Measurements from ENCODE around the gene DNAH10.

The DNAH10 gene

DNA sequence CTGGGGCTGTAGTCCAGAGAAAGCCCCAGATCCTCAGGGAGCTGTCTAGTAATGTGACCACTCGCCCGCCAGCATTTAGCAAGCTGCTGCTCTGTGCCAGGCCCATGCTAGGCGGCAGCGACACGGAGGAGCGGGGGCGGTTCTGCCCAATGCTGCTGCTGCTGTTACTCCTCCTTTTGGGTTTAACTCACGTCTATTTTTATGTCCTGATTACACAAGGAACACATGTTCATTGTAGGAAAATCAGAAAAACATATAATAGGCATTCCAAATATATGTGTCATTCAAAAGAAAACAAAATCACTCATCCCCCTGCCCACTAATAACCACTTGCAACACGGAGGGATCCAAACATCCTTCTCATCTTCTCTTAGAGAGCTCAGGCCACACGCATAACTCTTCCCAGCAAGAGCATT is 180.1 kb downstream of the DNAH10 start:
- Histone ChIP-seq H3K4me3 (ENCODE audit: insufficient read depth, low read length, poor library complexity, severe bottlenecking) (no peak overlapping the region), H3K27me3 (ENCODE audit: low read length) (no peaks in the 10 kb centered on the region), H2AFZ (ENCODE audit: low read depth, low read length, severe bottlenecking) (no peak overlapping the region), H4K20me1 (ENCODE audit: low read depth, low read length) (no peaks in the 10 kb centered on the region), H3K36me3 (ENCODE audit: low read length) (no peaks in the 10 kb centered on the region), H3K9ac (ENCODE audit: low read length) (no peak overlapping the region), H3K4me2 (ENCODE audit: low read depth, low read length, poor library complexity, severe bottlenecking) (no peak overlapping the region), H3K9me3 (ENCODE audit: insufficient read depth, low read length) (no peaks in the 10 kb centered on the region), H3K9me2 (replicated peaks; ENCODE audit: insufficient read depth, low read length) (no peaks in the 10 kb centered on the region), H3K79me2 (ENCODE audit: insufficient read depth, low read length) (no peaks in the 10 kb centered on the region), H3F3A (ENCODE audit: insufficient read depth) (no peaks in the 10 kb centered on the region), H3K27ac (ENCODE audit: low read depth, low read length) (no peak overlapping the region)
- no peak for TF ChIP-seq EZH2phosphoT487 (conservative IDR thresholded peaks at IDR 0.05; ENCODE audit: low read length)
- TF ChIP-seq, protein P1, sequence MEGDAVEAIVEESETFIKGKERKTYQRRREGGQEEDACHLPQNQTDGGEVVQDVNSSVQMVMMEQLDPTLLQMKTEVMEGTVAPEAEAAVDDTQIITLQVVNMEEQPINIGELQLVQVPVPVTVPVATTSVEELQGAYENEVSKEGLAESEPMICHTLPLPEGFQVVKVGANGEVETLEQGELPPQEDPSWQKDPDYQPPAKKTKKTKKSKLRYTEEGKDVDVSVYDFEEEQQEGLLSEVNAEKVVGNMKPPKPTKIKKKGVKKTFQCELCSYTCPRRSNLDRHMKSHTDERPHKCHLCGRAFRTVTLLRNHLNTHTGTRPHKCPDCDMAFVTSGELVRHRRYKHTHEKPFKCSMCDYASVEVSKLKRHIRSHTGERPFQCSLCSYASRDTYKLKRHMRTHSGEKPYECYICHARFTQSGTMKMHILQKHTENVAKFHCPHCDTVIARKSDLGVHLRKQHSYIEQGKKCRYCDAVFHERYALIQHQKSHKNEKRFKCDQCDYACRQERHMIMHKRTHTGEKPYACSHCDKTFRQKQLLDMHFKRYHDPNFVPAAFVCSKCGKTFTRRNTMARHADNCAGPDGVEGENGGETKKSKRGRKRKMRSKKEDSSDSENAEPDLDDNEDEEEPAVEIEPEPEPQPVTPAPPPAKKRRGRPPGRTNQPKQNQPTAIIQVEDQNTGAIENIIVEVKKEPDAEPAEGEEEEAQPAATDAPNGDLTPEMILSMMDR (IDR thresholded peaks at IDR 0.05; ENCODE audit: insufficient read depth, low read length, poor library complexity, severe bottlenecking): no peak

DNA sequence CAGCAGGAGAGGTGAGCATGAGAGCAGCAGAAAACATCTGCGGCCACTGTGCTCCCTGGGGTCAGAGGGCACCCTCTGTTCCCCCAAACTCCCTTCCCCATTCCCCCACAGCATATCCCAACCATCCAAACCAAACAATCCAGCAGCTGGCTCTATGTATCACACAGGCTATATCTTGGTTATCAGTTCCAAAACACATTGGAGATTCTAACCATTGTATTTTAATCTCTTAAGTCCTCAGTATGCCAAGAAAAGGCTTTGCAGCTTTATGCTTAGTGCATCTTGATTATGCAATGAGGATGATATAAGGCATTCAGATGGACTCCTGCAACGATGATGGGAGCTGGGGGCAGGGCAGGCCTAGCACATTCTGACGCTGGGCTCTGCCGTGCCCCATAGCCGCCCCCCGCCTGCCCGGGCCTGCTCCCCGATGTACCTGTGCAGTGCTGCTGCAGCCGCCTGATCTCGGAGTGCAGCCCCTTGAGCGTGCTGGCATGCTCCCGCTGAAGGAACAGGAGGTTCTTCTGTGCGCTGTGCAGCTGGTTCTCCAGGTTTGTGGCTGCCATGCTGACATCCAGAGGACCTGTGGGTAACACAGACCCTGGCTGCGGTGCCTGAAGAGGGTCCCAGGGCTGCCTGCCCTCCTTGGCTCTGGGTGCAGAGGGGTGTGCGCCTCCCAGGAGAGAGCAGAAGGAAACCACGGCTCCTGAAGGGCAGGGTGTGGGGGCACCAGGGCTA is 181.0 kb downstream of the DNAH10 start:
- H3K9ac ChIP-seq (ENCODE audit: low read length): no peak overlapping the region
- H3K9me3 ChIP-seq (ENCODE audit: insufficient read depth, low read length): no peaks in the 10 kb centered on the region
- H2AFZ ChIP-seq (ENCODE audit: low read depth, low read length, severe bottlenecking): no peak overlapping the region
- H3K27ac ChIP-seq (ENCODE audit: low read depth, low read length): no peak overlapping the region
- H3K4me2 ChIP-seq (ENCODE audit: low read depth, low read length, poor library complexity, severe bottlenecking): no peak overlapping the region
- H3F3A ChIP-seq (ENCODE audit: insufficient read depth): no peaks in the 10 kb centered on the region
- no peak overlapping the region for H3K4me3 ChIP-seq (ENCODE audit: insufficient read depth, low read length, poor library complexity, severe bottlenecking)
- no peaks in the 10 kb centered on the region for H3K9me2 ChIP-seq (replicated peaks; ENCODE audit: insufficient read depth, low read length)
- no peaks in the 10 kb centered on the region for H4K20me1 ChIP-seq (ENCODE audit: low read depth, low read length)
- no peaks in the 10 kb centered on the region for H3K79me2 ChIP-seq (ENCODE audit: insufficient read depth, low read length)
- no peaks in the 10 kb centered on the region for H3K27me3 ChIP-seq (ENCODE audit: low read length)
- TF ChIP-seq EZH2phosphoT487 (conservative IDR thresholded peaks at IDR 0.05; ENCODE audit: low read length): no peak
- TF ChIP-seq, protein P1 (IDR thresholded peaks at IDR 0.05; ENCODE audit: insufficient read depth, low read length, poor library complexity, severe bottlenecking): no peak
- no peaks in the 10 kb centered on the region for H3K36me3 ChIP-seq (ENCODE audit: low read length)

DNA sequence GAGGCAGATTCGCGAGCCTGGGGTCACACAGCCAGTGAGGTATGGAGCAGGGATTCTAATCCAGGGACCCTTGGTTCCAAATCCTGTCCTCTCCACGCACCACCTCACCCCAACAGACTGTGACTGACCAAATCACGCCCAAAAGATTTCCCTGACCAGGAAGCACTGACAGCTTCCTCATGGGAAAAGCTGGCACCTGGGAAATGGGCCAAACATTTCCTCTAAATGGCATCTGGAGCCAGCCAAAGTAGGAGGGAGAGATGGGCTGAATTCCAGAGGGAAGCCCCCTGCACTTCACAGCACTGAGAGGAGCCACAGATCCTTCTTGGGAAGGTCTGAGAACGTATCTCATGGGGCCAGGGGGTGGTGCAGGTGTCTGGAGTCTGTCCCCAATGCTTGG is 181.7 kb downstream of the DNAH10 start:
- H3F3A ChIP-seq (ENCODE audit: insufficient read depth): no peaks in the 10 kb centered on the region
- no peaks in the 10 kb centered on the region for H3K36me3 ChIP-seq (ENCODE audit: low read length)
- no peak overlapping the region for H3K9ac ChIP-seq (ENCODE audit: low read length)
- H3K4me2 ChIP-seq (ENCODE audit: low read depth, low read length, poor library complexity, severe bottlenecking): no peak overlapping the region
- no peak overlapping the region for H3K27ac ChIP-seq (ENCODE audit: low read depth, low read length)
- no peak overlapping the region for H3K4me3 ChIP-seq (ENCODE audit: insufficient read depth, low read length, poor library complexity, severe bottlenecking)
- no peaks in the 10 kb centered on the region for H3K9me3 ChIP-seq (ENCODE audit: insufficient read depth, low read length)
- no peak for TF ChIP-seq EZH2phosphoT487 (conservative IDR thresholded peaks at IDR 0.05; ENCODE audit: low read length)
- TF ChIP-seq, protein P1 (IDR thresholded peaks at IDR 0.05; ENCODE audit: insufficient read depth, low read length, poor library complexity, severe bottlenecking): no peak
- H3K27me3 ChIP-seq (ENCODE audit: low read length): no peaks in the 10 kb centered on the region
- no peaks in the 10 kb centered on the region for H3K79me2 ChIP-seq (ENCODE audit: insufficient read depth, low read length)
- no peaks in the 10 kb centered on the region for H3K9me2 ChIP-seq (replicated peaks; ENCODE audit: insufficient read depth, low read length)
- no peak overlapping the region for H2AFZ ChIP-seq (ENCODE audit: low read depth, low read length, severe bottlenecking)
- H4K20me1 ChIP-seq (ENCODE audit: low read depth, low read length): no peaks in the 10 kb centered on the region

All from SU-DHL-6 (cell line).